Natural killer cell (primary cell): ENCODE results near the gene ANKRD63. TPM values are rescaled to one million over a fixed set of nuclear protein-coding genes. Genes with fewer than 3 reads are reported as not detected.

Experiments
- ATAC-seq, 3 donors: fragments of 150-1000 bp in 2 of 3; fragments of 200-7000 bp in 1 of 3; cut with Tn5 transposase; 1 replicate in 1 of 3; 2 replicates in 2 of 3; pipeline ENCODE4 v1.10.0; 2021; ENCODE audit warnings: mild to moderate bottlenecking in 2 of 3, moderate library complexity in 2 of 3
- DNase-seq, 2 donors: peaks; one replicate each; pipeline versions ENCODE4 v3.0.0 to v3.0.0-alpha.2; 2013 to 2021; ENCODE audit warnings: mixed read lengths in 1 of 2
- H3K27ac ChIP-seq: one replicate; pipeline ENCODE4 v1.5.1; 2013; ENCODE audit warnings: mild to moderate bottlenecking, low read length
- H3K27me3 ChIP-seq: one replicate; pipeline ENCODE4 v1.6.1; 2013; ENCODE audit warnings: low read length; ENCODE audit not compliant: control insufficient read depth, insufficient read depth
- H3K36me3 ChIP-seq: one replicate; pipeline ENCODE4 v1.6.1; 2013; ENCODE audit warnings: low read length; ENCODE audit not compliant: control insufficient read depth, insufficient read depth
- H3K4me1 ChIP-seq: one replicate; pipeline ENCODE4 v1.6.1; 2013; ENCODE audit warnings: low read length; ENCODE audit not compliant: control insufficient read depth, insufficient read depth
- H3K4me3 ChIP-seq: one replicate; pipeline ENCODE4 v1.5.1; 2013; ENCODE audit warnings: low read length
- H3K9me3 ChIP-seq: one replicate; pipeline ENCODE4 v1.6.1; 2013; ENCODE audit warnings: low read length; ENCODE audit not compliant: control insufficient read depth, insufficient read depth
- H3K27ac Mint-ChIP-seq, 2 donors: one replicate each; pipeline ENCODE4 v1.8.0; 2022; ENCODE audit warnings: mild to moderate bottlenecking in 2 of 2, mixed read lengths in 2 of 2, moderate library complexity in 1 of 2
- H3K27me3 Mint-ChIP-seq, 2 donors: one replicate each; pipeline ENCODE4 v1.8.0; 2022; ENCODE audit warnings: low read depth in 2 of 2, mixed read lengths in 2 of 2
- H3K36me3 Mint-ChIP-seq: one replicate; pipeline ENCODE4 v1.8.0; 2022; ENCODE audit warnings: mixed read lengths
- H3K4me1 Mint-ChIP-seq, 2 donors: one replicate each; pipeline ENCODE4 v1.8.0; 2022; ENCODE audit warnings: mixed read lengths in 2 of 2
- H3K4me3 Mint-ChIP-seq: one replicate; pipeline ENCODE4 v1.8.0; 2022; ENCODE audit warnings: mild to moderate bottlenecking, moderate library complexity, mixed read lengths
- H3K9me3 Mint-ChIP-seq, 2 donors: one replicate each; pipeline ENCODE4 v1.8.0; 2022; ENCODE audit warnings: mixed read lengths in 2 of 2
- WGBS: methylation state at CpG from one replicate; pipeline ENCODE4 v1.1.7; 2013; ENCODE audit warnings: missing lambda C conversion rate; ENCODE audit not compliant: insufficient coverage; 5-methylcytosine and 5-hydroxymethylcytosine counted together
- intact Hi-C: fragments of 100-400 bp; cut with micrococcal nuclease; formaldehyde crosslinking; loops from one replicate; pipeline ENCODE4 v1.14.2; 2022
- total RNA-seq, 4 donors: library from RNA; stranded (reverse); fragments of 120-200 nt in 1 of 4; gene quantifications; one replicate each; pipeline versions ENCODE4 v1.2.3 to v1.2.4, GENCODE V29; 2013 to 2022
- TF ChIP-seq, protein P1 (sequence below): fragments of 200-600 bp; IDR thresholded peaks from one replicate; pipeline ENCODE4 v1.8.0; 2022; ENCODE audit warnings: antibody characterized with exemption

Gene ANKRD63
- total RNA-seq, 3 donors from 2014 or later (not counting 1 experiment from before 2014, with no cell fraction given), result not detected

DNA sequence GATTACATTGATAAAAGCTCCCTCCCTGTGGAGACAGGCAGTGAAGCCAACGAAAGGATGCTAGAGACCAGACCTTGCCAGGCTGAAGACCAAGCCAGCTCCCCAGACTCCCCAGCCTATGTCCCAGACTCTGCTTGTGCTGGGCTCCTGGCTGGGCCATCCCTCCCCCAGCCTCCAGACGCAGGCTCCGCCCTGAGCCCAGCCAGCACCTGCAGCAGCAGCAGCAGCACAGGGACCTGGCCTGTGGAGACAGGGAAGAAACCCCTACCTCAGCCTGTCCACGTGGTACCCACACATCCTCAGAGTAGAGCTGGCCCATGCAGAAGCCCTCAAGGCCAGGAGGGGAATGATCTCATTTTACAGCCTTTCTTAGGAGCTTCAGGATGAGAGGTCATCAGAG lies 13.3 kb downstream of the ANKRD63 start:
- DNase-seq (no peak), ATAC-seq (no peak)
- Histone ChIP-seq H3K27me3 (no peaks in the 10 kb centered on the region), H3K36me3 (no peaks in the 10 kb centered on the region), H3K4me1 (no peaks in the 10 kb centered on the region), H3K4me3 (no peak overlapping the region), H3K27ac (no peak overlapping the region), H3K9me3 (no peaks in the 10 kb centered on the region)
- intact Hi-C loops, result loop anchor here (5.0 kb wide), 2 partner anchors 32 to 582 kb away; partner anchors contain the start of gene PAK6
- Mint-ChIP-seq H3K4me3 (no peak overlapping the region), H3K27me3 (no peaks in the 10 kb centered on the region), H3K36me3 (no peaks in the 10 kb centered on the region), H3K4me1 (peaks cover 0 to 2% of the 10 kb centered on the region in 2 donors), H3K27ac (no peak overlapping the region), H3K9me3 (no peaks in the 10 kb centered on the region)
- 84% methylated on average over 4 of the region's 4 CpGs for WGBS
- TF ChIP-seq, protein P1, sequence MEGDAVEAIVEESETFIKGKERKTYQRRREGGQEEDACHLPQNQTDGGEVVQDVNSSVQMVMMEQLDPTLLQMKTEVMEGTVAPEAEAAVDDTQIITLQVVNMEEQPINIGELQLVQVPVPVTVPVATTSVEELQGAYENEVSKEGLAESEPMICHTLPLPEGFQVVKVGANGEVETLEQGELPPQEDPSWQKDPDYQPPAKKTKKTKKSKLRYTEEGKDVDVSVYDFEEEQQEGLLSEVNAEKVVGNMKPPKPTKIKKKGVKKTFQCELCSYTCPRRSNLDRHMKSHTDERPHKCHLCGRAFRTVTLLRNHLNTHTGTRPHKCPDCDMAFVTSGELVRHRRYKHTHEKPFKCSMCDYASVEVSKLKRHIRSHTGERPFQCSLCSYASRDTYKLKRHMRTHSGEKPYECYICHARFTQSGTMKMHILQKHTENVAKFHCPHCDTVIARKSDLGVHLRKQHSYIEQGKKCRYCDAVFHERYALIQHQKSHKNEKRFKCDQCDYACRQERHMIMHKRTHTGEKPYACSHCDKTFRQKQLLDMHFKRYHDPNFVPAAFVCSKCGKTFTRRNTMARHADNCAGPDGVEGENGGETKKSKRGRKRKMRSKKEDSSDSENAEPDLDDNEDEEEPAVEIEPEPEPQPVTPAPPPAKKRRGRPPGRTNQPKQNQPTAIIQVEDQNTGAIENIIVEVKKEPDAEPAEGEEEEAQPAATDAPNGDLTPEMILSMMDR, result no peak

GRCh38 chr15:40267670-40268069 lies 15.2 kb downstream of the ANKRD63 start:
- no peaks in the 10 kb centered on the region for H3K4me1 Mint-ChIP-seq
- 81% methylated on average over 4 of the region's 4 CpGs for WGBS
- no peaks in the 10 kb centered on the region for H3K4me1 ChIP-seq
- intact Hi-C loops, result no loop called here
- no peaks in the 10 kb centered on the region for H3K27me3 Mint-ChIP-seq
- TF ChIP-seq, protein P1, result no peak
- no peaks in the 10 kb centered on the region for H3K9me3 ChIP-seq
- H3K9me3 Mint-ChIP-seq, result no peaks in the 10 kb centered on the region
- H3K4me3 ChIP-seq, result no peak overlapping the region
- no peaks in the 10 kb centered on the region for H3K36me3 Mint-ChIP-seq
- H3K4me3 Mint-ChIP-seq, result no peak overlapping the region
- DNase-seq (no peak), ATAC-seq (no peak)
- H3K27me3 ChIP-seq, result no peaks in the 10 kb centered on the region
- H3K27ac ChIP-seq, result no peak overlapping the region
- no peaks in the 10 kb centered on the region for H3K36me3 ChIP-seq
- no peak overlapping the region for H3K27ac Mint-ChIP-seq

DNA sequence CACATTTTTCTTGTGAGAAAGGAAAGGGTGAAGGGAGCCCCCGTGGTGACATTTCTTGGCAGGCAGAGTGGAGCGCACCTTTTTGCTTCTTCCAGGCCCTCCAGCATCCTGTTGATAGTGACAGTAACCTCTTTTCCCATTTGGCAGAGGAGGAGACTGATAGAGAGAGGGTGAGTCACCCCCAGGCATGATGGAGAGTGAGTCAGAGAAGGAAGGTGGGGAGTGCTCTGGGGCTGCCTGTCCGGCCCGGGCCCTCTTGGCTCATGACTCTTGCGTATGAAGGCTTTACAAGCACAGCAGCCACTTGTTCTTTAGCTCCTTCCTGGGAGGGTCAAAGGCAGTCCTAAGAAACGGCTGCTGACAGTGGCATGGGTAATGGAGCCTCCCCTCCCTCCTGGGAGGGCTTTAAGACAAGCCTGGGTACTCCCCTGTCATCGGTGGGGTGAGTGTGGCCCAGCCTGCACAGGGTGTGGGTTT lies 16.0 kb downstream of the ANKRD63 start:
- H3K27me3 ChIP-seq, result no peaks in the 10 kb centered on the region
- DNase-seq, result no peak
- 79% methylated on average over 7 of the region's 7 CpGs for WGBS

More for the DNA sequence above, 16.0 kb downstream of the ANKRD63 start:
- ATAC-seq, result no peak
- Histone ChIP-seq H3K4me1 (no peaks in the 10 kb centered on the region), H3K36me3 (no peaks in the 10 kb centered on the region), H3K9me3 (no peaks in the 10 kb centered on the region), H3K4me3 (no peak overlapping the region), H3K27ac (no peak overlapping the region)
- Mint-ChIP-seq H3K27ac (no peak overlapping the region), H3K27me3 (no peaks in the 10 kb centered on the region), H3K4me1 (no peaks in the 10 kb centered on the region), H3K36me3 (no peaks in the 10 kb centered on the region), H3K4me3 (no peak overlapping the region), H3K9me3 (no peaks in the 10 kb centered on the region)
- intact Hi-C loops, result no loop called here
- TF ChIP-seq, protein P1, result no peak
